Measurements from ENCODE around the gene CEP95.

The CEP95 gene

GRCh38 chr17:64500862-64501765 lies 5.7 kb upstream of the CEP95 start:
- no peak for DNase-seq
- peaks cover 86% of the 10 kb centered on the region for H3F3A ChIP-seq (ENCODE audit: insufficient read depth, low read length)
- peaks cover 45% of the 10 kb centered on the region for H3K36me3 ChIP-seq (replicated peaks; ENCODE audit: insufficient read depth, low read length)
- no peak overlapping the region for H3K27ac ChIP-seq (ENCODE audit: low read length)
- no peak overlapping the region for H3K4me2 ChIP-seq (ENCODE audit: low read depth, low read length)
- no peak overlapping the region for H3K4me3 ChIP-seq (ENCODE audit: low read length)
- no peaks in the 10 kb centered on the region for H3K9me3 ChIP-seq (replicated peaks; ENCODE audit: insufficient read depth, low read length)
- H3K4me1 ChIP-seq (ENCODE audit: low read length): peaks cover 50% of the 10 kb centered on the region
- peaks cover 48% of the 10 kb centered on the region for H4K20me1 ChIP-seq (ENCODE audit: insufficient read depth, low read length)
- H3K27me3 ChIP-seq (replicated peaks; ENCODE audit: insufficient read depth, low read length): no peaks in the 10 kb centered on the region
- peaks cover 72% of the 10 kb centered on the region for H3K79me2 ChIP-seq (ENCODE audit: low read length)
- no peaks in the 10 kb centered on the region for H3K9me2 ChIP-seq (replicated peaks; ENCODE audit: insufficient read depth, low read length)
- no peak overlapping the region for H2AFZ ChIP-seq (ENCODE audit: low read length)
- no peak overlapping the region for H3K9ac ChIP-seq (ENCODE audit: low read length)
- TF ChIP-seq EZH2phosphoT487 (IDR thresholded peaks at IDR 0.05; ENCODE audit: low read length) (no peak), EZH2 (optimal IDR thresholded peaks at IDR 0.05; ENCODE audit: low read depth, low read length) (no peak), CTCF (IDR thresholded peaks at IDR 0.05; ENCODE audit: low read length) (no peak)

GRCh38 chr17:64502021-64502420 lies 4.8 kb upstream of the CEP95 start:
- H3K27me3 ChIP-seq (replicated peaks; ENCODE audit: insufficient read depth, low read length): no peaks in the 10 kb centered on the region
- peaks cover 50% of the 10 kb centered on the region for H3K4me1 ChIP-seq (ENCODE audit: low read length)
- H3K4me2 ChIP-seq (ENCODE audit: low read depth, low read length): no peak overlapping the region
- no peak for DNase-seq
- H3K9me2 ChIP-seq (replicated peaks; ENCODE audit: insufficient read depth, low read length): no peaks in the 10 kb centered on the region
- H4K20me1 ChIP-seq (ENCODE audit: insufficient read depth, low read length): peaks cover 48% of the 10 kb centered on the region
- peaks cover 80% of the 10 kb centered on the region for H3F3A ChIP-seq (ENCODE audit: insufficient read depth, low read length)
- no peak overlapping the region for H3K9ac ChIP-seq (ENCODE audit: low read length)
- H3K79me2 ChIP-seq (ENCODE audit: low read length): peaks cover 68% of the 10 kb centered on the region
- no peak for TF ChIP-seq CTCF (IDR thresholded peaks at IDR 0.05; ENCODE audit: low read length)
- TF ChIP-seq EZH2 (optimal IDR thresholded peaks at IDR 0.05; ENCODE audit: low read depth, low read length): no peak
- no peak for TF ChIP-seq EZH2phosphoT487 (IDR thresholded peaks at IDR 0.05; ENCODE audit: low read length)
- peaks cover 45% of the 10 kb centered on the region for H3K36me3 ChIP-seq (replicated peaks; ENCODE audit: insufficient read depth, low read length)
- no peaks in the 10 kb centered on the region for H3K9me3 ChIP-seq (replicated peaks; ENCODE audit: insufficient read depth, low read length)
- H3K4me3 ChIP-seq (ENCODE audit: low read length): no peak overlapping the region
- no peak overlapping the region for H2AFZ ChIP-seq (ENCODE audit: low read length)
- H3K27ac ChIP-seq (ENCODE audit: low read length): no peak overlapping the region

GRCh38 chr17:64502809-64503208 lies 4.0 kb upstream of the CEP95 start:
- peaks cover 75% of the 10 kb centered on the region for H3F3A ChIP-seq (ENCODE audit: insufficient read depth, low read length)
- H3K27ac ChIP-seq (ENCODE audit: low read length): no peak overlapping the region
- H3K9me2 ChIP-seq (replicated peaks; ENCODE audit: insufficient read depth, low read length): no peaks in the 10 kb centered on the region
- no peak overlapping the region for H3K4me3 ChIP-seq (ENCODE audit: low read length)
- no peaks in the 10 kb centered on the region for H3K27me3 ChIP-seq (replicated peaks; ENCODE audit: insufficient read depth, low read length)
- no peak for DNase-seq
- no peak for TF ChIP-seq EZH2phosphoT487 (IDR thresholded peaks at IDR 0.05; ENCODE audit: low read length)
- TF ChIP-seq EZH2 (optimal IDR thresholded peaks at IDR 0.05; ENCODE audit: low read depth, low read length): no peak
- no peak for TF ChIP-seq CTCF (IDR thresholded peaks at IDR 0.05; ENCODE audit: low read length)
- H3K9me3 ChIP-seq (replicated peaks; ENCODE audit: insufficient read depth, low read length): no peaks in the 10 kb centered on the region
- no peak overlapping the region for H3K9ac ChIP-seq (ENCODE audit: low read length)
- H3K36me3 ChIP-seq (replicated peaks; ENCODE audit: insufficient read depth, low read length): peaks cover 45% of the 10 kb centered on the region
- peaks cover 76% of the 10 kb centered on the region for H3K79me2 ChIP-seq (ENCODE audit: low read length)
- H3K4me2 ChIP-seq (ENCODE audit: low read depth, low read length): no peak overlapping the region
- H4K20me1 ChIP-seq (ENCODE audit: insufficient read depth, low read length): peaks cover 48% of the 10 kb centered on the region
- H2AFZ ChIP-seq (ENCODE audit: low read length): no peak overlapping the region
- H3K4me1 ChIP-seq (ENCODE audit: low read length): peaks cover 47% of the 10 kb centered on the region

Measured in MM.1S (cell line).